GM08714 (cell line): ENCODE measurements around the gene RASSF4.

Experiments
- H3K4me3 ChIP-seq: fragments of 200-500 bp; sonication (Bioruptor generic); 2 replicates; pipeline ENCODE4 v1.5.1; 2014; ENCODE audit warnings: mild to moderate bottlenecking, low read length, inconsistent platforms
- ZNF274 ChIP-seq: IDR thresholded peaks from 2 replicates; pipeline ENCODE4 v1.6.1; 2012; ENCODE audit warnings: mild to moderate bottlenecking, low read depth, low read length

RASSF4 gene

GRCh38 chr10:44933451-44934321 lies 25.9 kb upstream of the RASSF4 start:
- no peak for TF ChIP-seq ZNF274

GRCh38 chr10:44934416-44935200 lies 25.0 kb upstream of the RASSF4 start:
- no peak for TF ChIP-seq ZNF274

More at GRCh38 chr10:44933451-44934321, 25.9 kb upstream of the RASSF4 start:
- no peak overlapping the region for H3K4me3 ChIP-seq

GRCh38 chr10:44935201-44935965 lies 24.2 kb upstream of the RASSF4 start:
- H3K4me3 ChIP-seq: no peak overlapping the region
- no peak for TF ChIP-seq ZNF274

More at GRCh38 chr10:44934416-44935200, 25.0 kb upstream of the RASSF4 start:
- H3K4me3 ChIP-seq: no peak overlapping the region

GRCh38 chr10:44935966-44936295 lies 23.7 kb upstream of the RASSF4 start:
- no peak overlapping the region for H3K4me3 ChIP-seq
- TF ChIP-seq ZNF274: no peak

GRCh38 chr10:44936314-44936975 lies 23.2 kb upstream of the RASSF4 start:
- TF ChIP-seq ZNF274: no peak
- no peak overlapping the region for H3K4me3 ChIP-seq

GRCh38 chr10:44937196-44938005 lies 22.2 kb upstream of the RASSF4 start:
- no peak overlapping the region for H3K4me3 ChIP-seq
- no peak for TF ChIP-seq ZNF274

- no peak for TF ChIP-seq ZNF274
- H3K4me3 ChIP-seq: no peak overlapping the region
These were observed 20.6 kb upstream of the RASSF4 start for GRCh38 chr10:44938956-44939355.

GRCh38 chr10:44939691-44940401 lies 19.8 kb upstream of the RASSF4 start:
- no peak overlapping the region for H3K4me3 ChIP-seq
- no peak for TF ChIP-seq ZNF274

- no peak overlapping the region for H3K4me3 ChIP-seq
- no peak for TF ChIP-seq ZNF274
These were observed 15.2 kb upstream of the RASSF4 start for GRCh38 chr10:44944354-44944753.

- no peak for TF ChIP-seq ZNF274
- no peak overlapping the region for H3K4me3 ChIP-seq
These were observed 13.4 kb upstream of the RASSF4 start for GRCh38 chr10:44946205-44946604.

GRCh38 chr10:44947371-44948152 lies 12.0 kb upstream of the RASSF4 start:
- TF ChIP-seq ZNF274: no peak
- no peak overlapping the region for H3K4me3 ChIP-seq

GRCh38 chr10:44948642-44949041 lies 11.0 kb upstream of the RASSF4 start:
- TF ChIP-seq ZNF274: no peak

More at GRCh38 chr10:44948642-44949041, 11.0 kb upstream of the RASSF4 start:
- no peak overlapping the region for H3K4me3 ChIP-seq
